ENCODE data around the gene SERPINE1. TPM values are rescaled to one million over a fixed set of nuclear protein-coding genes. Genes with fewer than 3 reads are reported as not detected.
A peak's percentile ranks its signal among the peaks of the same experiment; 100 is the strongest.

SERPINE1 gene
- total and polyA plus RNA-seq, 2 of the 13 experiments (the other 11 are each of a cell fraction or from before 2014, with no cell fraction given): 21.2 to 1,576 TPM

GRCh38 chr7:101104193-101104713, 22.7 kb upstream of the SERPINE1 start (continued):
- no peak for TF ChIP-seq ZNF776 (CRISPR knock-in tag; IDR thresholded peaks at IDR 0.05)
- no peak for TF ChIP-seq ZNF12 (CRISPR knock-in tag; IDR thresholded peaks at IDR 0.05)
- no peak for TF ChIP-seq ZFP62 (CRISPR knock-in tag; IDR thresholded peaks at IDR 0.05)
- TF ChIP-seq ZNF274 (CRISPR knock-in tag; IDR thresholded peaks at IDR 0.05): 0 out of 2 replicates have a peak, but pooled peaks have one; percentile 42
- TF ChIP-seq DRAP1 (CRISPR knock-in tag; IDR thresholded peaks at IDR 0.05): peak; percentile 44; the same call in 1 of the 2 replicates
- no peak for TF ChIP-seq DNMT3B (CRISPR knock-in tag; conservative IDR thresholded peaks at IDR 0.05)
- TF ChIP-seq ZBTB1 (CRISPR knock-in tag; IDR thresholded peaks at IDR 0.05; ENCODE audit: borderline replicate concordance): no peak
- TF ChIP-seq FIP1L1 (IDR thresholded peaks at IDR 0.05; ENCODE audit: borderline replicate concordance, insufficient read depth, low read depth, low read length): no peak
- no peak for TF ChIP-seq ZNF766 (CRISPR knock-in tag; IDR thresholded peaks at IDR 0.05; ENCODE audit: borderline replicate concordance)
- TF ChIP-seq GATA4 (IDR thresholded peaks at IDR 0.05; ENCODE audit: borderline replicate concordance, low read depth): 0 out of 2 replicates have a peak, but pooled peaks have one; percentile 32
- no peak for TF ChIP-seq KMT2B (CRISPR knock-in tag; IDR thresholded peaks at IDR 0.05)
- no peak for TF ChIP-seq CENPT (CRISPR knock-in tag; IDR thresholded peaks at IDR 0.05; ENCODE audit: low read depth)
- TF ChIP-seq ZNF138 (CRISPR knock-in tag; IDR thresholded peaks at IDR 0.05; ENCODE audit: low read depth): no peak
- no peak for TF ChIP-seq RFX1 (IDR thresholded peaks at IDR 0.05)
- TF ChIP-seq ZNF563 (CRISPR knock-in tag; IDR thresholded peaks at IDR 0.05): no peak
- TF ChIP-seq KLF11 (CRISPR knock-in tag; IDR thresholded peaks at IDR 0.05): 0 out of 2 replicates have a peak, but pooled peaks have one; percentile 23
- peak; percentile 63; the same call in 1 of the 2 replicates for TF ChIP-seq ZGPAT (CRISPR knock-in tag; IDR thresholded peaks at IDR 0.05)
- TF ChIP-seq ZNF30 (CRISPR knock-in tag; IDR thresholded peaks at IDR 0.05): no peak
- TF ChIP-seq ZNF280B (CRISPR knock-in tag; IDR thresholded peaks at IDR 0.05; ENCODE audit: borderline replicate concordance): no peak
- TF ChIP-seq ATF2 (CRISPR knock-in tag; IDR thresholded peaks at IDR 0.05): no peak
- no peak for TF ChIP-seq ZNF75D (CRISPR knock-in tag; IDR thresholded peaks at IDR 0.05; ENCODE audit: borderline replicate concordance)
- TF ChIP-seq AGO2 (optimal IDR thresholded peaks at IDR 0.05; ENCODE audit: low read depth, low read length): no peak
- TF ChIP-seq ZNF576 (CRISPR knock-in tag; IDR thresholded peaks at IDR 0.05): no peak
- 0 out of 2 replicates have a peak, but pooled peaks have one; percentile 34 for TF ChIP-seq TGIF2 (CRISPR knock-in tag; IDR thresholded peaks at IDR 0.05)
- no peak for TF ChIP-seq TSC22D2 (CRISPR knock-in tag; IDR thresholded peaks at IDR 0.05; ENCODE audit: borderline replicate concordance)

Measured in HepG2 (cell line).